Measurements from ENCODE around the gene LCA5.

LCA5 gene

GRCh38 chr6:79548304-79548703, 11.1 kb upstream of the LCA5 start:
- H3K27ac ChIP-seq = no peak overlapping the region
- TF ChIP-seq, protein P1, sequence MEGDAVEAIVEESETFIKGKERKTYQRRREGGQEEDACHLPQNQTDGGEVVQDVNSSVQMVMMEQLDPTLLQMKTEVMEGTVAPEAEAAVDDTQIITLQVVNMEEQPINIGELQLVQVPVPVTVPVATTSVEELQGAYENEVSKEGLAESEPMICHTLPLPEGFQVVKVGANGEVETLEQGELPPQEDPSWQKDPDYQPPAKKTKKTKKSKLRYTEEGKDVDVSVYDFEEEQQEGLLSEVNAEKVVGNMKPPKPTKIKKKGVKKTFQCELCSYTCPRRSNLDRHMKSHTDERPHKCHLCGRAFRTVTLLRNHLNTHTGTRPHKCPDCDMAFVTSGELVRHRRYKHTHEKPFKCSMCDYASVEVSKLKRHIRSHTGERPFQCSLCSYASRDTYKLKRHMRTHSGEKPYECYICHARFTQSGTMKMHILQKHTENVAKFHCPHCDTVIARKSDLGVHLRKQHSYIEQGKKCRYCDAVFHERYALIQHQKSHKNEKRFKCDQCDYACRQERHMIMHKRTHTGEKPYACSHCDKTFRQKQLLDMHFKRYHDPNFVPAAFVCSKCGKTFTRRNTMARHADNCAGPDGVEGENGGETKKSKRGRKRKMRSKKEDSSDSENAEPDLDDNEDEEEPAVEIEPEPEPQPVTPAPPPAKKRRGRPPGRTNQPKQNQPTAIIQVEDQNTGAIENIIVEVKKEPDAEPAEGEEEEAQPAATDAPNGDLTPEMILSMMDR (conservative IDR thresholded peaks at IDR 0.05) = no peak

GRCh38 chr6:79546186-79546585, 9.0 kb upstream of the LCA5 start:
- no peak overlapping the region for H3K27ac ChIP-seq
- TF ChIP-seq, protein P1 (conservative IDR thresholded peaks at IDR 0.05) = no peak

GRCh38 chr6:79544939-79545450, 7.8 kb upstream of the LCA5 start:
- H3K27ac ChIP-seq = no peak overlapping the region

GRCh38 chr6:79544299-79544927, 7.2 kb upstream of the LCA5 start:
- no peak overlapping the region for H3K27ac ChIP-seq
- TF ChIP-seq, protein P1 (conservative IDR thresholded peaks at IDR 0.05) = no peak

More at GRCh38 chr6:79544939-79545450, 7.8 kb upstream of the LCA5 start:
- TF ChIP-seq, protein P1 (conservative IDR thresholded peaks at IDR 0.05) = peak; percentile 47

- no peak overlapping the region for H3K27ac ChIP-seq
- TF ChIP-seq, protein P1 (conservative IDR thresholded peaks at IDR 0.05) = no peak
Measured at GRCh38 chr6:79543886-79544285, 6.7 kb upstream of the LCA5 start.

GRCh38 chr6:79543411-79543810, 6.2 kb upstream of the LCA5 start:
- no peak overlapping the region for H3K27ac ChIP-seq
- TF ChIP-seq, protein P1 (conservative IDR thresholded peaks at IDR 0.05) = no peak

DNA sequence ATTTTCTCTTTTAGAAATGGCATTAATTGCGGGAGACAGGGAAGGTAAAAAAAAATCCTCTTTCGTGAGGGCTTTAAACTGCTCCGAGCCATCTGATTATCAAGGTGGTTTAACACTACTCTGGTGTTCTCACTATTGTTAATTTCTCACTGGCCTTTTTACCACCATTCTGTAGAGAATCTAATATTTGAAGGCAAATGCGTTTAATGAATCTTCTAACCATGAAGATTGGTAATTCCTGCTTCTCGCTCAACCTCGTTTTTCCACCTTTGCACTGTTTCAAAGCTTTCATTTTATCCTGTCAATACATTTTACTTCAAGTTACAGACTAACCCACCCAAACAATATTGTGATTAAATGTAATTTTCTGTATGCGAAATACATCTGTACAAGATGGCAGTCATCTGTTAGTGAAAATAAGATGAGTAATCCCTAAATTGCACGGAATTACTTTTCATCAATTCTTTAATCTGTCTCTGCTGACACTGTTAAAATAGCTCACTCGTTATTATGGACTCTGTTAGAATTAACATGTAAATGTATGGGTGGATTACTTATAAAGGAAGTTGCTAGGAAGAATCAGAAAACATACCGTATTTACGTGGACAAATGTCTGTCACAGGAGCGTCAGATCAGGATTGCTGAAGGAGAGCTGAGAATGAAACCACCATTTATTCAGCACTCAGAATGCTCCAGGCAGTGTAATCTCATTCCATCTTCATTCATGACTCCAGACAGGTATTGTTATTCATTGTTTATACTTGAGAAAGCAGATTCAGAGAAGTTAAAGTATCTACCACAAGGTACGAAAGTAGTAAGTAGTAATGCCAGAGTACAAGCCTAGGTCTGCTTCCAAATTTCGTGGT, 1.1 kb upstream of the LCA5 start:
- TF ChIP-seq, protein P1 (conservative IDR thresholded peaks at IDR 0.05) = no peak
- peak overlapping the region; percentile 58 for H3K27ac ChIP-seq

Measured in VCaP (cell line).